ENCODE results near the gene UBR3.

DNA sequence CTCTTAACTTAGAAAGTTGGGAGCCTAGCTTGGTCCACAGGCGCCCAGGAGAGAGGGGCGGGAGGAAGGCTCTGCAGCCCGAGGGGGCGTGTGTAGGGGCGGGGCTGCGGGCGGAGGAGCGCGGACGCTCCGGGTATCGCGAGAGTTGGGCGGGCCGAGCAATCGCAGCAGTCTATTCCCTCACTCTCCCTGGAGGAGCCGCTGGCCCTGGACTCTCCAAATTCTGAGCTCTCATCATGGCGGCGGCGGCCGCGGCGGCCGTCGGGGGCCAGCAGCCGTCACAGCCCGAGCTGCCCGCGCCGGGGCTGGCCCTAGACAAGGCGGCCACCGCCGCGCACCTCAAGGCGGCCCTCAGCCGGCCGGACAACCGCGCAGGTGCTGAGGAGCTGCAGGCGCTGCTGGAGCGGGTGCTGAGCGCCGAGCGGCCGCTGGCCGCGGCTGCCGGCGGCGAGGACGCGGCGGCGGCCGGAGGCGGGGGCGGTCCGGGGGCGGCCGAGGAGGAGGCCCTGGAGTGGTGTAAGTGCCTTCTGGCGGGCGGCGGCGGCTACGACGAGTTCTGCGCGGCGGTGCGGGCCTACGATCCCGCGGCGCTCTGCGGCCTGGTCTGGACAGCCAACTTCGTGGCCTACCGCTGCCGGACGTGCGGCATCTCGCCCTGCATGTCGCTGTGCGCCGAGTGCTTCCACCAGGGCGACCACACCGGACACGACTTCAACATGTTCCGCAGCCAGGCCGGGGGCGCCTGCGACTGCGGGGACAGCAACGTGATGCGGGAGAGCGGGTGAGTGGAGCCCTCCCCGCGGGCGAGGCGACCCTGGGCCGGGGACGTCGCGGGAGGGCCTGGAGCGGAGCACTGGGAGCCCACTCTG is at the start of gene UBR3:
- TF ChIP-seq POLR2AphosphoS5 (IDR thresholded peaks at IDR 0.05; ENCODE audit: low read depth, low read length) (peak; percentile 64; the same call in 1 of the 2 replicates), POLR2A (IDR thresholded peaks at IDR 0.05; ENCODE audit: low read depth, low read length) (peak; percentile 81), TAF1 (IDR thresholded peaks at IDR 0.05; ENCODE audit: low read depth, low read length) (peak; percentile 91)

Data from GM12891 (cell line).